B cell (primary cell): Measurements from ENCODE around the gene BLOC1S6. TPM values are rescaled to one million over a fixed set of nuclear protein-coding genes. Genes with fewer than 3 reads are reported as not detected.
A peak's percentile ranks its signal among the peaks of the same experiment; 100 is the strongest.

Experiments used
- ATAC-seq: fragments of 200-7000 bp; cut with Tn5 transposase; one replicate; pipeline ENCODE4 v1.10.0; 2021; ENCODE audit warnings: low read depth, mild to moderate bottlenecking, moderate number of reproducible peaks, moderate library complexity
- CTCF ChIA-PET: fragments of 350-600 bp; sonication (Branson Sonifier 250); formaldehyde crosslinking; loops from one replicate; lab custom pipeline; 2021; ENCODE audit warnings: antibody characterized with exemption, inconsistent platforms; lab: Charles Lee
- POLR2A ChIA-PET: fragments of 350-600 bp; sonication (Branson Sonifier 250); formaldehyde crosslinking; loops from one replicate; lab custom pipeline; 2021; ENCODE audit warnings: antibody characterized with exemption; lab: Charles Lee
- DNase-seq: peaks from one replicate; pipeline ENCODE4 v3.0.0; 2013
- H2AFZ ChIP-seq: 2 replicates; pipeline ENCODE4 v1.6.1; 2012; ENCODE audit warnings: mild to moderate bottlenecking, low read depth, low read length; ENCODE audit not compliant: insufficient read depth, poor library complexity, severe bottlenecking
- H3K27ac ChIP-seq, 2 donors: 1 replicate in 1 of 2; 2 replicates in 1 of 2; pipeline ENCODE4 v1.5.1; 2012 to 2013; ENCODE audit warnings: low read length in 2 of 2, mild to moderate bottlenecking in 2 of 2, moderate library complexity in 1 of 2
- H3K27me3 ChIP-seq, 4 experiments: fragments of 200-600 bp in 1 of 4; sonication (generic) in 1 of 4; replicated peaks in 1 of 4; 1 replicate in 2 of 4; 2 replicates in 2 of 4; pipeline versions ENCODE4 v1.6.1 to v1.7.0; 2013 to 2016; ENCODE audit warnings: low read length in 3 of 4, mild to moderate bottlenecking in 2 of 4, mixed read lengths in 1 of 4, moderate library complexity in 1 of 4; ENCODE audit not compliant: insufficient read depth in 4 of 4, control insufficient read depth in 3 of 4; ENCODE audit errors: control extremely low read depth in 1 of 4
- H3K36me3 ChIP-seq, 2 experiments: replicated peaks in 1 of 2; 1 replicate in 1 of 2; 2 replicates in 1 of 2; pipeline versions ENCODE4 v1.6.1 to v1.7.1; 2013; ENCODE audit warnings: low read length in 1 of 2; ENCODE audit not compliant: insufficient read depth in 2 of 2, control insufficient read depth in 1 of 2; ENCODE audit errors: control extremely low read depth in 1 of 2, extremely low read depth in 1 of 2
- H3K4me1 ChIP-seq, 2 donors: fragments of 200-600 bp in 1 of 2; sonication (generic) in 1 of 2; 1 replicate in 1 of 2; 2 replicates in 1 of 2; pipeline versions ENCODE4 v1.5.1 to v1.6.1; 2013 to 2017; ENCODE audit warnings: low read length in 2 of 2; ENCODE audit not compliant: control insufficient read depth in 2 of 2, insufficient read depth in 2 of 2
- H3K4me2 ChIP-seq: replicated peaks from 2 replicates; pipeline ENCODE3; 2012; ENCODE audit warnings: mild to moderate bottlenecking, low read depth, low read length; ENCODE audit not compliant: poor library complexity, severe bottlenecking
- H3K4me3 ChIP-seq, 5 experiments: fragments of 200-600 bp in 1 of 5; sonication (generic) in 1 of 5; 1 replicate in 3 of 5; 2 replicates in 2 of 5; pipeline versions ENCODE4 v1.5.1 to v1.7.0; 2011 to 2016; ENCODE audit warnings: low read length in 4 of 5, mild to moderate bottlenecking in 4 of 5, low read depth in 2 of 5, control low read depth in 1 of 5, moderate library complexity in 1 of 5; ENCODE audit not compliant: insufficient read depth in 1 of 5; ENCODE audit errors: control extremely low read depth in 1 of 5, extremely low read depth in 1 of 5
- H3K79me2 ChIP-seq: fragments of 200-600 bp; sonication (generic); one replicate; pipeline ENCODE4 v1.6.0; 2016; ENCODE audit warnings: low read length; ENCODE audit not compliant: control insufficient read depth, insufficient read depth
- H3K9ac ChIP-seq: fragments of 200-600 bp; sonication (generic); 2 replicates; pipeline ENCODE4 v1.6.1; 2017; ENCODE audit warnings: mild to moderate bottlenecking, low read length, moderate library complexity
- H3K9me3 ChIP-seq, 3 donors: one replicate each; pipeline versions ENCODE4 v1.6.1 to v1.7.1; 2013; ENCODE audit warnings: low read length in 2 of 3; ENCODE audit not compliant: control insufficient read depth in 2 of 3, insufficient read depth in 1 of 3; ENCODE audit errors: control extremely low read depth in 1 of 3
- H4K20me1 ChIP-seq: 2 replicates; pipeline ENCODE4 v1.6.0; 2012; ENCODE audit warnings: mild to moderate bottlenecking, low read length; ENCODE audit not compliant: insufficient read depth, control insufficient read depth, poor library complexity, severe bottlenecking
- H3K27ac Mint-ChIP-seq: one replicate; pipeline ENCODE4 v1.8.0; 2021; ENCODE audit warnings: mixed read lengths
- H3K27me3 Mint-ChIP-seq: one replicate; pipeline ENCODE4 v1.8.0; 2021; ENCODE audit warnings: mixed read lengths
- H3K4me1 Mint-ChIP-seq: one replicate; pipeline ENCODE4 v1.8.0; 2021; ENCODE audit warnings: mixed read lengths
- H3K4me3 Mint-ChIP-seq: one replicate; pipeline ENCODE4 v1.8.0; 2021; ENCODE audit warnings: mixed read lengths
- H3K9me3 Mint-ChIP-seq: one replicate; pipeline ENCODE4 v1.8.0; 2022; ENCODE audit warnings: mixed read lengths; ENCODE audit not compliant: insufficient read depth
- CTCF ChIP-seq: fragments of 200-600 bp; IDR thresholded peaks from one replicate; pipeline ENCODE4 v1.8.0; 2022; ENCODE audit warnings: antibody characterized with exemption, mild to moderate bottlenecking
- EZH2 ChIP-seq: IDR thresholded peaks from 2 replicates; pipeline ENCODE4 v1.6.1; 2012; ENCODE audit warnings: borderline replicate concordance, low read depth, mild to moderate bottlenecking, moderate library complexity, low read length; ENCODE audit not compliant: insufficient read depth, poor library complexity, severe bottlenecking
- WGBS: methylation state at CpG from one replicate; pipeline ENCODE4 v1.1.5; 2013; ENCODE audit warnings: missing lambda C conversion rate; ENCODE audit not compliant: insufficient coverage; 5-methylcytosine and 5-hydroxymethylcytosine counted together
- intact Hi-C: fragments of 100-400 bp; cut with micrococcal nuclease; formaldehyde crosslinking; loops from one replicate; pipeline ENCODE4 v1.10.0; 2022
- polyA plus RNA-seq: library from polyadenylated mRNA; depleted of rRNA; stranded (reverse); fragments of >200 nt; gene quantifications from 2 replicates; pipeline ENCODE4 v1.2.3, GENCODE V29; 2012
- total RNA-seq, 2 donors: library from RNA; stranded (reverse); fragments of 120-200 nt in 1 of 2; gene quantifications; 1 replicate in 1 of 2; 2 replicates in 1 of 2; pipeline versions ENCODE4 v1.2.3 to v1.2.4, GENCODE V29; 2013 to 2022

Gene BLOC1S6
- total and polyA plus RNA-seq, 2 donors (not counting 1 experiment from before 2014, with no cell fraction given) = 12.4 to 60.8 TPM

DNA sequence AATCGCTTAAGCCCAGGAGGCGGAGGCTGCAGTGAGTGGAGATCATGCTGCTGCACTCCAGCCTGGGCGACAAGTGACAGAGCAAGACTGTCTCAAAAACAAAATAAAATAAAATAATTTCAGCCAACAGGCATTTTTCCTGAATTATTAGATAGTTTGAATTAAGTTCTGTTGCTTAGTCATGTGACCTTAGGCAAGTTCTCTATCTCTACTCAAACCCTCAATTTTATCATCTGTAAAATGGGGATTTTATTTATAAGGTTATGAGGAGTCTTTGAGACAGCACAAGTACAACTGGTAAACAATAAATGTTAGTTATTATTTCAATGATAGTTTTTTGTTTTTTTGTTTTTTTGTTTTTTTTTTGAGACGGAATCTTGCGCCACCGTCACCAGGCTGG lies 60.6 kb downstream of the BLOC1S6 start:
- 100% methylated on average over 5 of the region's 6 CpGs for WGBS
- ATAC-seq (no peak), DNase-seq (no peak)
- intact Hi-C loops = no loop called here
- CTCF ChIA-PET = no interaction called here
- H3K9me3 Mint-ChIP-seq = no peaks in the 10 kb centered on the region
- H3K4me1 Mint-ChIP-seq = peaks cover 29% of the 10 kb centered on the region
- H3K9ac ChIP-seq = no peak overlapping the region
- H4K20me1 ChIP-seq = peaks cover 97% of the 10 kb centered on the region
- H3K4me1 ChIP-seq = peaks cover 5% of the 10 kb centered on the region in 2 donors
- POLR2A ChIA-PET = no interaction called here
- H3K27ac ChIP-seq = no peak overlapping the region
- no peak overlapping the region for H3K4me3 ChIP-seq
- H3K36me3 ChIP-seq = peaks cover 0 to 4% of the 10 kb centered on the region in 2 experiments
- no peak overlapping the region for H3K4me3 Mint-ChIP-seq
- no peaks in the 10 kb centered on the region for H3K27me3 ChIP-seq
- TF ChIP-seq CTCF = no peak
- H3K27me3 Mint-ChIP-seq = no peaks in the 10 kb centered on the region
- H2AFZ ChIP-seq = no peak overlapping the region
- H3K9me3 ChIP-seq = peaks cover 0 to 6% (median 0%) of the 10 kb centered on the region in 3 donors
- no peak overlapping the region for H3K27ac Mint-ChIP-seq
- no peak overlapping the region for H3K4me2 ChIP-seq
- peaks cover 99% of the 10 kb centered on the region for H3K79me2 ChIP-seq

- H3K4me2 ChIP-seq = peak overlapping the region; percentile 0
Measured at GRCh38 chr15:45648521-45649200, 61.5 kb downstream of the BLOC1S6 start.

More at GRCh38 chr15:45648521-45649200, 61.5 kb downstream of the BLOC1S6 start:
- no peak overlapping the region for H3K27ac Mint-ChIP-seq
- Histone ChIP-seq H3K9ac (no peak overlapping the region), H3K4me1 (peaks cover 6% of the 10 kb centered on the region in 2 donors), H2AFZ (no peak overlapping the region), H3K9me3 (peaks cover 0 to 6% (median 0%) of the 10 kb centered on the region in 3 donors), H3K27ac (no peak overlapping the region), H4K20me1 (peaks cover 97% of the 10 kb centered on the region), H3K27me3 (no peaks in the 10 kb centered on the region), H3K79me2 (peaks cover 100% of the 10 kb centered on the region), H3K36me3 (peaks cover 0 to 4% of the 10 kb centered on the region in 2 experiments), H3K4me3 (no peak overlapping the region)
- peaks cover 33% of the 10 kb centered on the region for H3K4me1 Mint-ChIP-seq
- CTCF ChIA-PET = no interaction called here
- H3K27me3 Mint-ChIP-seq = no peaks in the 10 kb centered on the region
- H3K9me3 Mint-ChIP-seq = no peaks in the 10 kb centered on the region
- POLR2A ChIA-PET = no interaction called here
- DNase-seq = no peak
- TF ChIP-seq EZH2 (no peak), CTCF (no peak)
- 88% methylated on average over 3 of the region's 4 CpGs for WGBS
- ATAC-seq = no peak
- H3K4me3 Mint-ChIP-seq = no peak overlapping the region
- intact Hi-C loops = no loop called here
